ENCODE data around the gene PUS7. TPM values are rescaled to one million over a fixed set of nuclear protein-coding genes. Genes with fewer than 3 reads are reported as not detected.
"Not testable (repeated sequence)": the region's sequence is repeated elsewhere in the genome, so short reads cannot be mapped to it uniquely, and the experiment has no call there.

Gene PUS7
- total RNA-seq, 1 experiment from 2014 or later: 24.0 TPM

GRCh38 chr7:105457619-105458225, 64.3 kb downstream of the PUS7 start:
- in situ Hi-C loops (cut with HindIII; ENCODE audit: low pct_unique_long_range_greater_than_20kb, low sequenced_read_pairs): no loop called here
- DNase-seq (ENCODE audit: low read depth): no peak

DNA sequence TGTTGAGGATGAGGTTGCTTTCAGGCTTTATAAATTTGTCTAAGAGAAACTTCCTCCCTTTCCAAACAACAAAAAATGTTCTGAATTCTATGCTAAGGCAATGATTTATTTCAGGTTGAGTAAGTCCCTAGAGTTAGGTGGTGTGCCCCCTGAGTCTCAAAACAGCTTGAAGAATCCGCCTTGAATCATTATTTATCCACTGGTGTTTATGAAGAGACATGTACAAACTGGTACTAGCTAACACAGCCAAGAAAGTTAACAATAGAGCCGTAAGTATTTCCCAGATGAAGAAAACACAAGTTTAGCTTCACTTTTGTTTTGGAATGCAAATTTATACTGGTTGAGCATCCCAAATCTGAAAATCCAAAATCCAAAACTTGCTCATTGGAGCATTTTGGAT, 67.2 kb downstream of the PUS7 start:
- no peak for DNase-seq (ENCODE audit: low read depth)
- in situ Hi-C loops (cut with HindIII; ENCODE audit: low pct_unique_long_range_greater_than_20kb, low sequenced_read_pairs): no loop called here

- DNase-seq (ENCODE audit: low read depth): peak; percentile 20
- in situ Hi-C loops (cut with HindIII; ENCODE audit: low pct_unique_long_range_greater_than_20kb, low sequenced_read_pairs): no loop called here
These were observed 67.8 kb downstream of the PUS7 start for GRCh38 chr7:105454095-105454747.

GRCh38 chr7:105452085-105452484, 70.0 kb downstream of the PUS7 start:
- in situ Hi-C loops (cut with HindIII; ENCODE audit: low pct_unique_long_range_greater_than_20kb, low sequenced_read_pairs): no loop called here
- no peak for DNase-seq (ENCODE audit: low read depth)

GRCh38 chr7:105450870-105451269, 71.2 kb downstream of the PUS7 start:
- in situ Hi-C loops (cut with HindIII; ENCODE audit: low pct_unique_long_range_greater_than_20kb, low sequenced_read_pairs); DNase-seq (ENCODE audit: low read depth): not testable (repeated sequence)

- no peak for DNase-seq (ENCODE audit: low read depth)
- in situ Hi-C loops (cut with HindIII; ENCODE audit: low pct_unique_long_range_greater_than_20kb, low sequenced_read_pairs): no loop called here
These were observed 71.8 kb downstream of the PUS7 start for GRCh38 chr7:105450177-105450861.

- DNase-seq (ENCODE audit: low read depth): no peak
- in situ Hi-C loops (cut with HindIII; ENCODE audit: low pct_unique_long_range_greater_than_20kb, low sequenced_read_pairs): no loop called here
These were observed 73.9 kb downstream of the PUS7 start for GRCh38 chr7:105448181-105448580.

GRCh38 chr7:105444342-105444987, 77.6 kb downstream of the PUS7 start:
- no peak for DNase-seq (ENCODE audit: low read depth)
- in situ Hi-C loops (cut with HindIII; ENCODE audit: low pct_unique_long_range_greater_than_20kb, low sequenced_read_pairs): no loop called here

DNA sequence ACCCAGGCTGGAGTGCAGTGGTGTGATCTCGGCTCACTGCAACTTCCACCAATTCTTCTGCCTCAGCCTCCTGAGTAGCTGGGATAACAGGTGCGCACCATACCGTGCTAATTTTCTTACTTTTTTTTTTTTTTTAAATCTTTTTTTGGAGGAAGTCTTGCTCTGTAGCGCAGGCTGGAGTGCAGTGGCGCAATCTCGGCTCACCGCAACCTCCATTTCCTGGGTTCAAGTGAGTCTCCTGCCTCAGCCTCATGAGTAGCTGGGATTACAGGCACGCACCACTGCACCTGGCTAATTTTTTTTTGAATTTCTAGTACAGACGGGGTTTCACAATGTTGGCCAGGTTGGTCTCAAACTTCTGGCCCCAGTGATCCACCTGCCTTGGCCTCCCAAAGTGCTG, 79.9 kb downstream of the PUS7 start:
- DNase-seq (ENCODE audit: low read depth); in situ Hi-C loops (cut with HindIII; ENCODE audit: low pct_unique_long_range_greater_than_20kb, low sequenced_read_pairs): not testable (repeated sequence)

- DNase-seq (ENCODE audit: low read depth): peak; percentile 85
- in situ Hi-C loops (cut with HindIII; ENCODE audit: low pct_unique_long_range_greater_than_20kb, low sequenced_read_pairs): no loop called here
These were observed 82.7 kb downstream of the PUS7 start for GRCh38 chr7:105439174-105439893.

DNA sequence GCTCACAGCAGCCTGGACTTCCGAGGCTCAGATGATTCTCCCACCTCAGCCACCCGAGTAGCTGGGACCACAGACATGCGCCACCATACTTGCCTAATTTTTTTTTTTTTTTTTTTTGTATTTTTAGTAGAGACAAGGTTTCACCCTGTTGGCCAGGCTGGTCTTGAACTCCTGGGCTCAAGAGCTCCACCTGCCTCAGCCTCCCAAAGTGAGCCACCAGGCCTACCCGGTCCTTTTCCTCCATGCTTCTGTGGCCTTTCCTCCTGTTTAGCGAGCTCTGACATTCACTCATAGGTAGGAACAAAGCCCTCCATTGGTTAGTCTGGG, 83.3 kb downstream of the PUS7 start:
- DNase-seq (ENCODE audit: low read depth): no peak
- in situ Hi-C loops (cut with HindIII; ENCODE audit: low pct_unique_long_range_greater_than_20kb, low sequenced_read_pairs): no loop called here

DNA sequence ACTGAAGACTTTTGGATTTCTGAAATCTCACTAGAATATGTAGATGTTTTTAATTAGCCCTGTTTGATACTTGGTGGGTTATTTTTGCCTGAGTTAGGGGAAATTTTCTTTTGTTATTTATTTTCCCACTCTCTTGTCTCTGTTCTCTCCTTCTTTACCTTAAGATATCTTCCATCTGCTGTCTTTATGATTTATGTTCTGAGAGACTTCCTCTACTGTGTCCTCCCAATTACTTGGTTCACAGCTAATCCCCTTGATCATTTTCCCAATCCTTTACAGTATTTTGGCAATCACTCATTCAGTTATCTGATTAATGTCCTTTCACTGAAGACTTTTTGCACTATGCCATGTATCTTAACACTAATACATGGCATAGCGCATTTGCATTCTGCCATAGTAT, 83.8 kb downstream of the PUS7 start:
- no peak for DNase-seq (ENCODE audit: low read depth)
- in situ Hi-C loops (cut with HindIII; ENCODE audit: low pct_unique_long_range_greater_than_20kb, low sequenced_read_pairs): no loop called here

- in situ Hi-C loops (cut with HindIII; ENCODE audit: low pct_unique_long_range_greater_than_20kb, low sequenced_read_pairs): not testable (repeated sequence)
These were observed 84.7 kb downstream of the PUS7 start for GRCh38 chr7:105437356-105437755.

GRCh38 chr7:105429746-105430612, 92.1 kb downstream of the PUS7 start:
- in situ Hi-C loops (cut with HindIII; ENCODE audit: low pct_unique_long_range_greater_than_20kb, low sequenced_read_pairs): no loop called here
- peak; percentile 79 for DNase-seq (ENCODE audit: low read depth)

More at GRCh38 chr7:105437356-105437755, 84.7 kb downstream of the PUS7 start:
- DNase-seq (ENCODE audit: low read depth): not testable (repeated sequence)

- no peak for DNase-seq (ENCODE audit: low read depth)
- in situ Hi-C loops (cut with HindIII; ENCODE audit: low pct_unique_long_range_greater_than_20kb, low sequenced_read_pairs): no loop called here
These were observed 95.4 kb downstream of the PUS7 start for GRCh38 chr7:105426606-105427146.

DNA sequence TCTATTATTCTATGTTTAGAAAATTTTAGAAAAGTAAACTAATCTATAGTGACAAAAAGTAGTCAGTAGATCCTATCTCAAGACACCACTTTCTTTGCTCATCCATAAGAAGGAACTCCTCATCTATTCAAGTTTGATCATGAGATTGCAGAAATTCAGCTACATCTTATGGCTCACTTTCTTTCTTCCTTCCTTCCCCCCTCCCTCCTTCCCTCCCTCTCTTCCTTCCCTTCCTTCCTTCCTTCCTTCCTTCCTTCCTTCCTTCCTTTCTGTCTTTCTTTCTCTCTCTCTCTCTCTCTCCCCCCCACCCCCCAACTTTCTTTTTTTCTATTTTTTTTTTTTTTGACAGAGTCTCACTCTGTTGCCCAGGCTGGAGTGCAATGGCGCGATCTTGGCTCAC, 98.1 kb downstream of the PUS7 start:
- in situ Hi-C loops (cut with HindIII; ENCODE audit: low pct_unique_long_range_greater_than_20kb, low sequenced_read_pairs): no loop called here
- no peak for DNase-seq (ENCODE audit: low read depth)

DNA sequence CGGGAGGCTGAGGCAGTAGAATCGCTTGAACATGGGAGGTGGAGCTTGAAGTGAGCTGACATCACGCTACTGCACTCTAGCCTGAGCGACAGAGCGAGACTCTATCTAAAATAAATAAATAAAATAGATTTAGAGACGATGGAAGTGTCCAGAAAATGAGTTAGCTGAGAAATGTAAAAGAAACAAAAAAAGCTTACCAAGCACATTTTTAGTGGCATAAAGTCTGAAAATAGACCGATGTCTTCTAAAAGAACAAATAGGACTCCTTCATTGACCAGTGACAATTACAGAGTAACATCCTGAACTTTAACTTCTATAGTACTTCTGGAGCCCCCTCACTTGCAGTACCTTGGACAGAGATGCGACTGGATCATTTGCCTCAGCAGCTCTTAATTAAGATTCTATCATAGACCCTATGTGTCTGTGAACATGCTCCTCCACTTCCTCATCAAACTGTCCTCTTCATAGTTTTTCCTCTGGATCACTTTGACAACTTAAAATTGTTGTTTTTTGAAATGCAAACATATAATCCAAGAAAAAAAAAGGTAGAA, 108.1 kb downstream of the PUS7 start:
- DNase-seq (ENCODE audit: low read depth): no peak
- in situ Hi-C loops (cut with HindIII; ENCODE audit: low pct_unique_long_range_greater_than_20kb, low sequenced_read_pairs): no loop called here
